22Rv1 (cell line): ENCODE data around the gene CST9L.
A peak's percentile ranks its signal among the peaks of the same experiment; 100 is the strongest.

Source experiments
- H3K27ac ChIP-seq: fragments of 450-650 bp; 2 replicates; pipeline ENCODE4 v1.5.1; 2017
- ZFX ChIP-seq: fragments of 450-650 bp; IDR thresholded peaks from 2 replicates; pipeline ENCODE4 v1.6.1; 2017; ENCODE audit warnings: antibody characterized with exemption, borderline replicate concordance
- TF ChIP-seq, protein P1 (sequence below): fragments of 450-650 bp; IDR thresholded peaks from 2 replicates; pipeline ENCODE4 v1.5.1; 2017; ENCODE audit warnings: mild to moderate bottlenecking

CST9L gene

DNA sequence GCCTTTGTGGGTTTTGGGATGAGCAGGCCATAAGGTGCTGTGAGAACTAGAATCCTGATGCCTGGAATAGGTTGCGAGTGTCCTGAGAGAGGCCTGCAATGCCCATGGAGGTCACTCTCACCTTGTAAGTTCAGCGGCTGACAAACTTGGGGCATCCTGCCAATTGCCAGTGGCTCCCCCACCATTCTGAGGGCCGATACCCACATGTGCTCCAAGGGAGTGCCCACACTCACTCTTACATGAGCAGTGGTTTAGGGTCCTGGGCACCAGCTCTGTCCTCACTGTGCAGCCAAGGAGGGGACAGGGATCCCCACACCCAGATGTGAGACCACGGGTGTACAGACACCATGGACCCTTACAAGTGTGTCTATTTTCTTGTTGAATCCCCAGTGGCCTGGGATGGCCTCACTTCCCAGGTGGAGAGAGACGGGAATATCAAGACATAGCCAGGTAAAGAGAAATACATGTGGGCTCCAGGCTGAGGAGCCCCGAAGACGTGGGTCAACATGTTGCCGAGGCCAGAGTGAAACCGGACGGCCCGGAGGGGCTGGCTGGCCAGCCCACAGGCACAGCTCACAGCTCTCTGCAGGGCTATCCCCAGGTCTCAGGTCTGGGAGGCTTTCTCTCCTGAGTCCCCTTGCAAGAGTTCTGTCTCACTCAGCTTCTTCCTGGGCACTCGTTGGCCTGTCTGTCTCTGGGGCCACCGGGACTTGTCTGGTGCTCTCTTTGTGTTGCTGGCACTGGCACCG, 39.4 kb upstream of the CST9L start:
- no peak for TF ChIP-seq ZFX
- TF ChIP-seq, protein P1, sequence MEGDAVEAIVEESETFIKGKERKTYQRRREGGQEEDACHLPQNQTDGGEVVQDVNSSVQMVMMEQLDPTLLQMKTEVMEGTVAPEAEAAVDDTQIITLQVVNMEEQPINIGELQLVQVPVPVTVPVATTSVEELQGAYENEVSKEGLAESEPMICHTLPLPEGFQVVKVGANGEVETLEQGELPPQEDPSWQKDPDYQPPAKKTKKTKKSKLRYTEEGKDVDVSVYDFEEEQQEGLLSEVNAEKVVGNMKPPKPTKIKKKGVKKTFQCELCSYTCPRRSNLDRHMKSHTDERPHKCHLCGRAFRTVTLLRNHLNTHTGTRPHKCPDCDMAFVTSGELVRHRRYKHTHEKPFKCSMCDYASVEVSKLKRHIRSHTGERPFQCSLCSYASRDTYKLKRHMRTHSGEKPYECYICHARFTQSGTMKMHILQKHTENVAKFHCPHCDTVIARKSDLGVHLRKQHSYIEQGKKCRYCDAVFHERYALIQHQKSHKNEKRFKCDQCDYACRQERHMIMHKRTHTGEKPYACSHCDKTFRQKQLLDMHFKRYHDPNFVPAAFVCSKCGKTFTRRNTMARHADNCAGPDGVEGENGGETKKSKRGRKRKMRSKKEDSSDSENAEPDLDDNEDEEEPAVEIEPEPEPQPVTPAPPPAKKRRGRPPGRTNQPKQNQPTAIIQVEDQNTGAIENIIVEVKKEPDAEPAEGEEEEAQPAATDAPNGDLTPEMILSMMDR: no peak
- H3K27ac ChIP-seq: no peak overlapping the region

DNA sequence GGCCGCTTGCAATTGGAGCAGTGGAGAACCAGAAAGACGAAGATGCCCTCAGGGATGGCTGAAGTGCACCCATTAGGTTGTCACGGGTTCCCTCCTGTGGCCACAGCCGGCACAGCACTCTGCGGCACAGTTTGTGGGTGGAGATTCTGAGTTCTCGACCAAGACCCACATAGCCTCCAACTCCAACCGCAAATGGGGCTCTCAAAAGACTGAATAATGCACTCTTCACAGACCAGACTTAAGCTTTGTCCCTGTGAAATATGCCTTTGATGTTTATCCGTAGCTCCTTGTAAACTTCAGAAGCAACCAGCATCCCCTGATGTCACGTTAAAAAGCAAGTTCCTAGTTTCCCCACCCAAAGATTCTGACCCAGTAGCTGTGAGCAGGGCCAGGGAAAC, 38.4 kb upstream of the CST9L start:
- no peak for TF ChIP-seq ZFX
- TF ChIP-seq, protein P1: peak; percentile 82
- H3K27ac ChIP-seq: no peak overlapping the region

DNA sequence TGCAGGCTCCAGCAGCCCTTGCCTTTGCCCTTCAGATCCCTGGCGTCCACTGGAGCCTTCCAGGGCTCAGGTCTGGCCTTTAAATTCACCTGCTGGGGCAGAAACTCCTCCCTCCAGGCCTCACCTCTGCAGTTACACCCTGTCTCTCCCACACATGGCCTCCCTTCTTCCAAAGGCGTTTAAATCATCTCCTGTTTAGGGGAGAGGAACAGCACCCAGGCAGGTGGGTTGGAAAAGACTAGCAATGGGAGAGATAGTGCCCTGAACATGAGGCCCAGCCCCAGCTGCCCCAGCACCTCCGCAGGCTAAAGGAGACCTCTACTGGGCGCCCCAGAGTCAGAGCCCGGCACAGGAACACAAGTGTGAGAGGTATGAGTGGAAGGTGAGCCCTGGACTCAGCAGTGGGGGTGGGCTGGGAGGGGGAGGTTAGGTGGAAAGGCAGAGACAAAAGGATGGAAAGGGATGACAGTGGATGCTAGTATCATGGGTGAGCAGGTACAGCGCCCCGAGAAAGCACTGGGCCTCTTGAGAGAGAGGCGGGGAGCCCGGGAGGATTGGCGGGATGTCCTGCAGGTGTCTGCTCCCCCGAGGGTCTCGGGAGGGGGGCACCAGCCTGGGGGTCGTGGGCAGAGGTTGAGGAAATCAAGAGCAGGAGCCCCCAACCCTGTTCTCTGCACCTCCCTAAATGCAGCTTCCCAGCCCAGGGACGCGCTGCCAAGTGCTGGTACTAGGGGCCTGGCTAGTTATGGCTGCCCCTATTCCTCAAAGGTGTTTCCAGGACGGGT, 37.8 kb upstream of the CST9L start, which contains the start of gene CST9:
Gene CST9, minus strand, starts transcription at position 51 of the 785 bp plus-strand sequence. CDS start 53 bp downstream, outside the sequence.
- no peak within 1 kb of the TSS for H3K27ac ChIP-seq
- TF ChIP-seq ZFX: no peak
- TF ChIP-seq, protein P1: no peak

DNA sequence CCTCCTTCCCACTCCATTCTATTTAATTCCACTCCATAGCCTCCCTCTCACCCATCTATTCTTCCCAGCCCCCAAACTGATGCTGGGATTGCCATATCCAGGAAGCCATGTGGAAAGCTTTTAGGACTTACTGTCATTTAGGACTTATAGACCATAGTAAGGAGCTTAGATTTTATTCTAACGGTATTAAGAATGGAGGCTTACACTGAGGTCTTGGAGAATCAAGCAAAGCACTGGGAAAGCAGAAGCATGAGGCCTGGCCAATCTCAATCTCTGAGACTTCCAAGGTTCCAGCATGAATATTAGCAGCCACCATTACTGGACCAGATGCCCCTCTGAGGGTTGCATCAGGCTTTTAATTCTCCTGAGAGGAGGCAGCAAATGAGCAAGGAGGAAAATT, 36.0 kb upstream of the CST9L start:
- no peak overlapping the region for H3K27ac ChIP-seq
- no peak for TF ChIP-seq ZFX
- TF ChIP-seq, protein P1: no peak

DNA sequence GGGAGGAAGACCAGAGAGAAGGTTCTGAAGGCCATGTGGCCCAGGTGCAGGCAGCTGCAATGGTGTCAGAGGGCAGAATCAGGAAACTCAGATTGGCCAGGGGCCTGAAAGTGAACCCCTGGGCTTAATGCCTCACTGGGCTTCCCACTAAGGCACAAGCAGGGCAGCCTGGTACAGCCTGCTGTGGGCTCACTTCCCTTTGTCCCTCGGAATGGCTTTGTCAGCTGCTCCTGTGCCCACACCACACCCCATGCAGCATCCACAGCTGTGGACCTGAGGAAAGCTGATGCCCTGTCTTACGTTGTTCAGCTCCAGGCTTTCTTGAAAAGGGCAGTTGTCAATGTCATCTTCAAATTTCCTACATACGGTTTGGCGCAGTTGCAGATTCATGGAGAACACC, 35.0 kb upstream of the CST9L start:
- TF ChIP-seq, protein P1: no peak
- no peak for TF ChIP-seq ZFX
- H3K27ac ChIP-seq: no peak overlapping the region

DNA sequence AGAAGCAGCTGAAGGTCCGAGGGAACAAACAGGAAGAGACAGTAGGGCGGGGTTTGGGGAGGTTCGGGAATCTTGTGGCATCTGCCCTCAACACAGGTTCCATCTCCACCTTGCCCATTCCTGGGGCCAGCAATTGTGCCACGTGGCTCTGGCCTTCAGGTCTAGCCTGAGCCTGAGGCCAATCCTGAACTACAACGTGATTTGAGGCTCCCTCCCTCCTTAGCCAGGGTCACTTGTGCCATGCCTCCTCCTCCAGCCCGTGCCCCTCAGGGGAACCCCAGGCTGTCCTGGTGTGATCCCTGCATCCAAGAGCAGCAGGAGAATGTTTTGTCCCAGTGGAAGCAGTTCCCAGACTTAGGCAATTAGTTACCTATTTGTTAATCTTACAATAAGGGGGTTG, 34.4 kb upstream of the CST9L start:
- H3K27ac ChIP-seq: no peak overlapping the region

More for the DNA sequence above, 34.4 kb upstream of the CST9L start:
- TF ChIP-seq, protein P1: no peak
- no peak for TF ChIP-seq ZFX
